Cardiac muscle cell (in vitro differentiated cells and primary cell): ENCODE measurements around the gene ZNF184. TPM values are rescaled to one million over a fixed set of nuclear protein-coding genes. Genes with fewer than 3 reads are reported as not detected.

Experiments
- DNase-seq, 2 donors: peaks; one replicate each; pipeline versions ENCODE4 v3.0.0 to v3.0.0-alpha.2; 2010 to 2017; ENCODE audit warnings: low read depth in 1 of 2, low spot score in 1 of 2
- H3K27ac ChIP-seq: fragments of 200-600 bp; sonication (generic); 2 replicates; pipeline ENCODE4 v1.5.1; 2016
- H3K27me3 ChIP-seq: fragments of 200-600 bp; sonication (generic); 2 replicates; pipeline ENCODE4 v1.6.0; 2016; ENCODE audit warnings: control low read depth
- H3K36me3 ChIP-seq: fragments of 200-600 bp; sonication (generic); 2 replicates; pipeline ENCODE4 v1.5.1; 2016; ENCODE audit warnings: control low read depth
- H3K4me1 ChIP-seq: fragments of 200-600 bp; sonication (generic); 2 replicates; pipeline ENCODE4 v1.8.1; 2017; ENCODE audit warnings: low read depth, mild to moderate bottlenecking, mixed run types
- H3K4me3 ChIP-seq: fragments of 200-600 bp; sonication (generic); 2 replicates; pipeline ENCODE4 v1.5.1; 2016; ENCODE audit warnings: mild to moderate bottlenecking
- H3K9me3 ChIP-seq: fragments of 200-600 bp; sonication (generic); 2 replicates; pipeline ENCODE4 v1.5.1; 2017; ENCODE audit warnings: low read depth, mild to moderate bottlenecking, control low read depth
- CTCF ChIP-seq: IDR thresholded peaks from 2 replicates; pipeline ENCODE4 v1.5.1; 2012; ENCODE audit warnings: low read depth, mild to moderate bottlenecking, low read length
- polyA plus RNA-seq: library from polyadenylated mRNA; unstranded; fragments of >200 nt; fragmentation: Nextera tagmentation; extraction: Ambion mirVana; gene quantifications from 2 replicates; pipeline ENCODE4 v1.2.1, GENCODE V29; 2016
- total RNA-seq: library from RNA; depleted of rRNA; stranded (reverse); fragments of >200 nt; gene quantifications from 2 replicates; pipeline ENCODE4 v1.2.3, GENCODE V29; 2016

Gene ZNF184
- total and polyA plus RNA-seq, 2 experiments from 2014 or later, result 4.9 to 5.1 TPM

GRCh38 chr6:27477318-27478013, 4.6 kb upstream of the ZNF184 start:
- Histone ChIP-seq H3K36me3 (no peaks in the 10 kb centered on the region), H3K9me3 (no peaks in the 10 kb centered on the region), H3K4me3 (peak overlapping the region; percentile 82), H3K27me3 (no peaks in the 10 kb centered on the region), H3K27ac (no peak overlapping the region), H3K4me1 (no peaks in the 10 kb centered on the region)
- no peak for TF ChIP-seq CTCF
- DNase-seq, result no peak

GRCh38 chr6:27476090-27476489, 3.2 kb upstream of the ZNF184 start:
- Histone ChIP-seq H3K9me3 (no peaks in the 10 kb centered on the region), H3K4me3 (no peak overlapping the region), H3K27ac (no peak overlapping the region), H3K27me3 (no peaks in the 10 kb centered on the region), H3K36me3 (no peaks in the 10 kb centered on the region), H3K4me1 (peaks cover 10% of the 10 kb centered on the region)
- no peak for TF ChIP-seq CTCF
- DNase-seq, result no peak

DNA sequence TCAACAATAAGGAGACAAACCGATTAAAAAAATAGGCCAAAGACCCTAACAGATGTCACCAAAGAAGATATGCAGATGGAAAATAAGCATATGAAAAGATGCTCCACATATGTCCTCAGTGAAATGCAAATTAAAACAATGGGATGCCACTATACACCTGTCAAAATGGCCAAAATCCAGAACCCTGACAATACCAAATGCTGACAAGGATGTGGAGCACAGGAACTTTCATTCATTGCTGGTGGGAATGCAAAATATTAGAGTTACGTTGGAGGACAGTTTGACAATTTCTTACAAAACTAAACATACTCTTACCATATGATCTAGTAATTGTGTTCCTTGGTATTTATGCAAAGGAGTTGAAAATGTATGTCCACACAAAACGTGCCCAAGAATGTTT, 1.8 kb upstream of the ZNF184 start:
- H3K27me3 ChIP-seq, result no peaks in the 10 kb centered on the region
- H3K27ac ChIP-seq, result no peak overlapping the region
- no peaks in the 10 kb centered on the region for H3K9me3 ChIP-seq
- H3K4me1 ChIP-seq, result peaks cover 12% of the 10 kb centered on the region
- no peak for DNase-seq
- no peaks in the 10 kb centered on the region for H3K36me3 ChIP-seq
- no peak overlapping the region for H3K4me3 ChIP-seq
- TF ChIP-seq CTCF, result no peak

DNA sequence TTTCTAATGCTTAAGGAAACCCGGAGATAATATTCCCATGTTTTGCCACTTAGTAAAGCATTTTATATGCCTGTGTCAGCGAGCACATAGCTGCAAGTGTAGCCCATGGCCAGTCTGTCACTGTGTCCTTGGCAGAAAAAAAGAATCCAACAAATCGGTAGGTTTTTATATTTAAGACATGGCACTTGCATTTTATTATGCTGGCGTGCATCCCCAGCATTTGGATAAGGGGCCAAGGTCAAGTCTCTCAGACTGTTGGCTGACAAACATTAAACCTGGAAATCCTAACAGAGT, 1.2 kb upstream of the ZNF184 start:
- no peaks in the 10 kb centered on the region for H3K36me3 ChIP-seq
- no peaks in the 10 kb centered on the region for H3K9me3 ChIP-seq
- H3K4me3 ChIP-seq, result peak overlapping the region; percentile 72
- H3K27me3 ChIP-seq, result no peaks in the 10 kb centered on the region
- no peak overlapping the region for H3K27ac ChIP-seq
- peaks cover 12% of the 10 kb centered on the region for H3K4me1 ChIP-seq
- TF ChIP-seq CTCF, result no peak
- no peak for DNase-seq

GRCh38 chr6:27472182-27472616, 706 bp downstream of the ZNF184 start:
- Histone ChIP-seq H3K27ac (peak overlapping the region; percentile 84), H3K4me3 (peak overlapping the region; percentile 72), H3K36me3 (peaks cover under 1% of the 10 kb centered on the region), H3K27me3 (no peaks in the 10 kb centered on the region), H3K9me3 (no peaks in the 10 kb centered on the region), H3K4me1 (peaks cover 12% of the 10 kb centered on the region)
- TF ChIP-seq CTCF, result no peak
- peak; percentile 51 to 80 for DNase-seq
